ENCODE data around the gene UBE3B.

UBE3B gene

GRCh38 chr12:109573029-109573913, 95.8 kb downstream of the UBE3B start, which contains the start of the genes MMAB and MVK:
TSS of gene MMAB (minus strand) at chr12:109573504. CDS start at chr12:109573480, 24 bp downstream.
TSS of gene MVK (plus strand) at chr12:109573794. CDS start at chr12:109574823, 1,029 bp downstream.
- peak; percentile 100 for DNase-seq (ENCODE audit: low read depth in 1 of 2, low spot score in 1 of 2)
- no peak for TF ChIP-seq JUND (IDR thresholded peaks at IDR 0.05; ENCODE audit: low read depth)
- in situ Hi-C loops (cut with HindIII; ENCODE audit: low pct_unique_long_range_greater_than_20kb, low sequenced_read_pairs): no loop called here

GRCh38 chr12:109573914-109574244, 96.4 kb downstream of the UBE3B start:
- no peak for DNase-seq (ENCODE audit: low read depth in 1 of 2, low spot score in 1 of 2)

GRCh38 chr12:109575683-109576082, 98.2 kb downstream of the UBE3B start:
- in situ Hi-C loops (cut with HindIII; ENCODE audit: low pct_unique_long_range_greater_than_20kb, low sequenced_read_pairs): no loop called here
- DNase-seq (ENCODE audit: low read depth in 1 of 2, low spot score in 1 of 2): no peak
- TF ChIP-seq JUND (IDR thresholded peaks at IDR 0.05; ENCODE audit: low read depth): no peak

More at GRCh38 chr12:109573914-109574244, 96.4 kb downstream of the UBE3B start:
- no peak for TF ChIP-seq JUND (IDR thresholded peaks at IDR 0.05; ENCODE audit: low read depth)
- in situ Hi-C loops (cut with HindIII; ENCODE audit: low pct_unique_long_range_greater_than_20kb, low sequenced_read_pairs): no loop called here

- no peak for TF ChIP-seq JUND (IDR thresholded peaks at IDR 0.05; ENCODE audit: low read depth)
- no peak for DNase-seq (ENCODE audit: low read depth in 1 of 2, low spot score in 1 of 2)
- in situ Hi-C loops (cut with HindIII; ENCODE audit: low pct_unique_long_range_greater_than_20kb, low sequenced_read_pairs): no loop called here
Observed at GRCh38 chr12:109577311-109577710, 99.9 kb downstream of the UBE3B start.

- in situ Hi-C loops (cut with HindIII; ENCODE audit: low pct_unique_long_range_greater_than_20kb, low sequenced_read_pairs): no loop called here
- DNase-seq (ENCODE audit: low read depth in 1 of 2, low spot score in 1 of 2): no peak
- TF ChIP-seq JUND (IDR thresholded peaks at IDR 0.05; ENCODE audit: low read depth): no peak
Observed at GRCh38 chr12:109578330-109578927, 101.0 kb downstream of the UBE3B start.

GRCh38 chr12:109579639-109580038, 102.2 kb downstream of the UBE3B start:
- in situ Hi-C loops (cut with HindIII; ENCODE audit: low pct_unique_long_range_greater_than_20kb, low sequenced_read_pairs): no loop called here

GRCh38 chr12:109580272-109580671, 102.8 kb downstream of the UBE3B start:
- in situ Hi-C loops (cut with HindIII; ENCODE audit: low pct_unique_long_range_greater_than_20kb, low sequenced_read_pairs): no loop called here
- DNase-seq (ENCODE audit: low read depth in 1 of 2, low spot score in 1 of 2): no peak
- TF ChIP-seq JUND (IDR thresholded peaks at IDR 0.05; ENCODE audit: low read depth): no peak

More at GRCh38 chr12:109579639-109580038, 102.2 kb downstream of the UBE3B start:
- no peak for DNase-seq (ENCODE audit: low read depth in 1 of 2, low spot score in 1 of 2)
- TF ChIP-seq JUND (IDR thresholded peaks at IDR 0.05; ENCODE audit: low read depth): no peak

GRCh38 chr12:109580684-109581333, 103.4 kb downstream of the UBE3B start:
- no peak for DNase-seq (ENCODE audit: low read depth in 1 of 2, low spot score in 1 of 2)
- no peak for TF ChIP-seq JUND (IDR thresholded peaks at IDR 0.05; ENCODE audit: low read depth)
- in situ Hi-C loops (cut with HindIII; ENCODE audit: low pct_unique_long_range_greater_than_20kb, low sequenced_read_pairs): no loop called here

GRCh38 chr12:109581334-109581691, 103.9 kb downstream of the UBE3B start:
- DNase-seq (ENCODE audit: low read depth in 1 of 2, low spot score in 1 of 2): no peak
- in situ Hi-C loops (cut with HindIII; ENCODE audit: low pct_unique_long_range_greater_than_20kb, low sequenced_read_pairs): no loop called here
- TF ChIP-seq JUND (IDR thresholded peaks at IDR 0.05; ENCODE audit: low read depth): no peak

GRCh38 chr12:109581856-109582255, 104.4 kb downstream of the UBE3B start:
- in situ Hi-C loops (cut with HindIII; ENCODE audit: low pct_unique_long_range_greater_than_20kb, low sequenced_read_pairs): no loop called here
- peak in 1 of 2 experiments; percentile 49 for DNase-seq (ENCODE audit: low read depth in 1 of 2, low spot score in 1 of 2)
- no peak for TF ChIP-seq JUND (IDR thresholded peaks at IDR 0.05; ENCODE audit: low read depth)

- DNase-seq (ENCODE audit: low read depth in 1 of 2, low spot score in 1 of 2): peak in 1 of 2 experiments; percentile 59
- in situ Hi-C loops (cut with HindIII; ENCODE audit: low pct_unique_long_range_greater_than_20kb, low sequenced_read_pairs): no loop called here
- no peak for TF ChIP-seq JUND (IDR thresholded peaks at IDR 0.05; ENCODE audit: low read depth)
Observed at GRCh38 chr12:109582636-109583035, 105.2 kb downstream of the UBE3B start.

GRCh38 chr12:109583733-109584132, 106.3 kb downstream of the UBE3B start:
- DNase-seq (ENCODE audit: low read depth in 1 of 2, low spot score in 1 of 2): no peak

More at GRCh38 chr12:109583733-109584132, 106.3 kb downstream of the UBE3B start:
- TF ChIP-seq JUND (IDR thresholded peaks at IDR 0.05; ENCODE audit: low read depth): no peak
- in situ Hi-C loops (cut with HindIII; ENCODE audit: low pct_unique_long_range_greater_than_20kb, low sequenced_read_pairs): no loop called here
